HG03460 (cell line): ENCODE data around the gene NAP1L4.

Experiments used
- ATAC-seq: cut with Tn5 transposase; IDR thresholded peaks from one replicate; pipeline ENCODE4 v1.9.1; 2021; ENCODE audit not compliant: unreplicated experiment

The NAP1L4 gene

DNA sequence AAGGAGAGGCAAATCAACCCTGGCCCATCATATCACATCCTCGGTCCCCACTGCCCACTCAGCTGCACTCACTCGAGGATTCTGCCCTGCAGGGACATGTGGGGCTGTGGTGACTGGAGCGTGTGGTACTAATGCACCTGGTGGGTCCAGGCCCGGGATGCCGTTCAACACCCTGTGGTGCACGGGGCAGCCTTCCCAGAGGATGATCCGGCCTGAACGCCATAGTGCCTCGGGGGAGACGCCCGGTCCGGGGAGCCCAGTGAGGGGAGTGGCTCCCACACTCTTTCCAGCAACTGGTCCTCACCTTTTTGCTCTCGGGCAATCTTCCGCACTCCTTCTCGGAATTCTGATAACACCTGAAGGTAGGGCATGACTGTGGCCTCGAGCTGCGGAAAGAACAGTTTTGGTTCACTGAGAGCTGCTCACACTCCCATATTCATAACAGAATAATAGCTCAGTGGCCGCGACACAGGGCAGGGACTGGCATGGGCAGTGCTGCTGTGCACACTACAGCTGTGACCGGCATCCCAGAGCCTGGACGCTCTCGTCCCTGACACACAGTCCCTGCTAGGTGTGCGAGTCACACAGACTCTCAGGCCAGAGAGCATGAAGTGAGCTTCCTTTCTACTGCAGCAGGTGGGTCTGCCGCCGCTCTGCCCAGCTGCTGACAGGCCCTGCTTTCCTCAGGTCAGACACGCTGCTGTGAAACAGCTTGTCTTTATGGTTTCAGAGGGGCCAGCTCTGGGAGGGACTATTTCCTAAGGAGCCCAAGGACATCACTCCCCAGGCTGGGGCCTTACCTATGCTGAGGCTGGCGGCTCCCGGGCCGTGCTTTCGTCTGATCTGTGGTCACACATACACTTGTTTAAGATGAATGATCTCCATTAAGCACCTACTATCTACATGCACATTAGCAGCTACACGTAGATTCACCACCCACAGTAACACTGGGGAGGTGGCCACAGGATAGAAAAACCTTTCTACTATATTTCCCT lies 20.1 kb upstream of the NAP1L4 start:
- no peak for ATAC-seq

DNA sequence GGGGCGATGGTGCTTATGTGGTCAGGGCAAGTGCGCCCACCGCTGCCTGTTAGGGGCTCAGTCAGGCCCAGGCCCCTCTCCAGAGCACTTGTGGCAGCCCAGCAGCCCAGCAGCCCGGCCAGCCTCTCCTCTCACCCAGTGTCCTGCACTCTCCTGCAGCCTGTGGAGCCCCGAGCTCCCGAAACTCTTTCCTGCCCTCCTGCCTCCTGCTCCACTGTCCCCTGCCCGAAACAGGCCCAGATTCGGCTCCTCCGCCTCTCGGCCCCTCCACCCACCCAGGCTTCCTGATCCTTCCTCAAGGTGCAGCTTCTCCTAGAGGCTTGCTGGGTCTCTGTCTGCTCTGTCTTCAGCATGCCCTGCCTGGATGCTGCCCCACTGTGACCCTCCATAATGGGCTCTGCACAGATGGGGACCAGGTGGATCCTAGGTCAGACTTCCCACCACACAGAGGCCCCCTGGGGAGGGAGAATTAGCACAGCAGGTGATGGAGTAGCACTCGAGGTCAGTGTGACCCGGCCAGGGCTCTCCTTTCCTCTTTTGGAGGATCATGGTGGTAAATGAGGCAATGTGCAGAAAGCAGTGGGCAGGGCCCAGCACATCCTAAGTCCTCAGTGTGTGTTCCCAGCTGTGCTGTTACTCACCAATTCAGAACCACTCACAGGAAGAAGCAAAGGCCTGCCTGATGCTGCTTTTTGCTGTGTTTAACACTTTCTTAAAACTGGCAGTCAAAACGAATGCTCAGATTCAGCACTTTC lies 18.6 kb upstream of the NAP1L4 start:
- ATAC-seq: no peak

- ATAC-seq: no peak
Measured at GRCh38 chr11:3010004-3010403, 17.9 kb upstream of the NAP1L4 start.

- ATAC-seq: no peak
Measured at GRCh38 chr11:3009481-3009880, 17.4 kb upstream of the NAP1L4 start.

DNA sequence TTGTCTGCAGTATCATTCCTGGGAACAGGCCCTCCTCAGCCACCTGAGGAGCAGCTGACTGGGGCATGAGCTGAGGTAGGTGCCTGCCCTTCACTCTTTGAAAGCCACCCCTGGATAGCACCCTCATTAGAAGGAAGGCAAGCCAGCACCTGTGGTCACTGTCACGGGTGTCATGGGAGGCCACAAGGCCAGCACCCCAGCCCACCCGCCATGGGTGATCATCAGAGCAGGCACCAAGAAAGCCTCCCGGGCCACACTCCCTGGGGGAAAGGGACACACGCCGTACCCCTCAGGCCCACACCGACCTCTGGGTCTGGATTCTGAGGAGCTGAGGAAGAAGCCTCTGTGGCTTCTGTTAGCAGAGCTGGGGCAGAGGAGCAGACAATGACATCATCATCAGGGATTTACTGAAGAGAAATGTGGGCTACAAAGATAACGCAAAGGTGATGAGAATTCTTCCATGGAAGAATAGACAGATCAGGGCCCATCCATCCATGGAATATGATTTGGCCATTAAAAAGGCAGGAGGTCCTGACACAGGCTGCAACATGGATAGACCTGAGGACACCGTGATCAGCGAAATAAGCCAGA lies 16.7 kb upstream of the NAP1L4 start:
- no peak for ATAC-seq

DNA sequence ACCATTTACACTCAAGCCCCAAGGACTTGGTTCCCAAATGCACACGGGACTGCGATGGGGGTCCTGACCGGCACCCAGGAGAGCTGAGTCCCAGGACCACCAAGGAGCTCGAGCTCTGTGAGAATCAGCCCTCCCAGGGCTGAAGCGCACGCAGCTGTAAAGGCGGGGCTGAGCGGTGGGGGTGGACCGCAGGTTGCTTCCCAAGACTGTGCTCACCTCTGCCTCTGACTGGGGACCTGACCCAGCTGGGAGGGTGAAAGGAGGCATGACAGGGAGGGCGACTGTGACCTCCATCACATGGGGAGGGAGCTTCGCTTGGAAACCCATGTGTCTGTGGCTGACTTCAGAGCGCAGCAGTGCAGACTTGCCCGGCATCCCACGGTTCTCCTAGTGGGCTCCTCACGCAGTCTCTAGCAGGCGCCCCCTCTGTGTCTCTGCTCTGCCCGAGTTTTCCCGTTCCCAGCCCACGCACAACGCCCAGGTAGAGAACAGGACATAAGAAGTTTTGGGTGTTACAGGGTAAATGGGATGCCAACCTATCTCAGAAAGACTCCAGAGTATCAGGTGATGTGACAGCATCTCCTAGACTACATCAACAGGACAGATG lies 15.4 kb upstream of the NAP1L4 start:
- no peak for ATAC-seq

- ATAC-seq: no peak
Measured at GRCh38 chr11:3006505-3007260, 14.6 kb upstream of the NAP1L4 start.

GRCh38 chr11:3004481-3004880 lies 12.4 kb upstream of the NAP1L4 start:
- no peak for ATAC-seq

- ATAC-seq: no peak
Measured at GRCh38 chr11:3003396-3004231, 11.5 kb upstream of the NAP1L4 start.

- ATAC-seq: no peak
Measured at GRCh38 chr11:3002871-3003270, 10.7 kb upstream of the NAP1L4 start.

GRCh38 chr11:3002351-3002861 lies 10.3 kb upstream of the NAP1L4 start:
- ATAC-seq: no peak

- no peak for ATAC-seq
Measured at GRCh38 chr11:3001496-3001895, 9.4 kb upstream of the NAP1L4 start.

- ATAC-seq: no peak
Measured at GRCh38 chr11:3000032-3000961, 8.2 kb upstream of the NAP1L4 start.

GRCh38 chr11:2999464-2999998 lies 7.4 kb upstream of the NAP1L4 start:
- no peak for ATAC-seq

DNA sequence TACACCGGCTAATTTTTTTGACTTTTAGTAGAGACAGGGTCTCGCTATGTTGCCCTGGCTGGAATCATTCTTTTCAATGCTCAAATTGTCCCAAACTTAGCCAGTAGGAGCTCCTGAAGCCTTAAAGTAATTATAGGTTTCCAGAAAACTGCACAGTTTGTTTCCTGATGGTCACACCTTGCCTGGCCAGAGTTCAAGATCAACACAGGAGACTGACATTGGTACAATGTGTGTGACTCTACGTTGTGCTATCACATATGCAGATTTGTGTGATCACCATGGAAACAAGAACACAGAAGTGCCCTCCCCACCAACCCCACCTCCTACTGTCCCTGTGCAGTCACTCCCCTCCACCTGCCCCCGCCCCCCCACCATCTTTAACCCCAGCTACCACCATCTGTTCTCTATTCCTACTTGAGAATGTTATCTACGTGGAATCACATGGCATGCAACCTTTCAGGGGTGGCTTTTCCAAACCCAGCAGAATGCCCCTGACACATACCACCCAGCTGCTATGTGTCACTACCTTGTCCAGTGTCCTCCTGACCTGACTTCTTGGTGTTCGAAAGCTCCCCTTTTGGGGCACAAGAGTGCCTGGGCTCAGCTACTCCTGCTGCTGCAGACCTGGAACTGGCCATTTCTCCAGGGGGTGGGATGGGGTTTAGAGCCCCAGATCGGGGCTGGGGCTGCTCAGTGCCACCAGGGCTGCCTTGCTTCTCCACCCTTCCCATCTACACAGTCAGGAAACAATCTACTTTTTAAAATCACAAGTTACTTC lies 6.1 kb upstream of the NAP1L4 start:
- no peak for ATAC-seq

DNA sequence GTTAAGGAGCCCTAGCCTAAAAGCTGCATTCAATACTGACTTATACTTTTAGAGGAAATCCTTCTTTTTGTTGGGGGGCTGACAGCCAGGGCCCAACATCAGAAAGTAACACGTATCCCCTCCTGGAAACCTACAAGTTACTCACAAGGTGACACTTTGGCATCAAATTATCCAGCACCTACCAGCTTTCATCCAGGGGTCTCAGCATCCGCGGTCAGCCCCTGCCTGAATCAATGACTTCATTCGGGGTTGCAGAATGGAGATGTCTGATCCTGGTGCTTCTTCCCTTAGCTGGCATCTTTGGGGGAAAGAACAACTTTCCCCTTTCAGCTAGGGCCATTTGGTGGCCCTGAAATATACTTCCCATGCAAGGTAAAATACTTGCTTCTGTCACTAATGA lies 5.3 kb upstream of the NAP1L4 start:
- ATAC-seq: no peak

DNA sequence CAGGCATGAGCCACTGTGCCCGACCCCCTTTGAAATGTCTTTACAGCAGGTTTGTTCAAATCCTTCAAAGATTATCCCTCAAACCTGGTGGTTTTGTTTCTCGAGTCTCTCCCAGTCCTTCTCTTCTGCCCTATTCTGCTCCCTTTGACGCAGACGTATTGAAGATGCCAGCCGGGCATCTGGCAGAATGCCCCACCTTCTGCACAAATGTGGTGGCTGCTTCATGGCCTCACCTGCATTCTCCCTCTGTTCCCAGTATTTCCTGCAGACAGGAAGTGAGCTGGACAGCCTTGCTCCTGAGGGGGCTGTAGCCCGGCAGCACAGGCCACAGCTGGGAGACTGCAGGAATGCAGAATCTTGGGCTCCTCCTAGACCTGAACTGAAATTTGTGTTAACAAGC lies 4.8 kb upstream of the NAP1L4 start:
- ATAC-seq: no peak
